Measurements from ENCODE around the gene CDC25A.
"Not testable (repeated sequence)": the region's sequence is repeated elsewhere in the genome, so short reads cannot be mapped to it uniquely, and the experiment has no call there.

The CDC25A gene

DNA sequence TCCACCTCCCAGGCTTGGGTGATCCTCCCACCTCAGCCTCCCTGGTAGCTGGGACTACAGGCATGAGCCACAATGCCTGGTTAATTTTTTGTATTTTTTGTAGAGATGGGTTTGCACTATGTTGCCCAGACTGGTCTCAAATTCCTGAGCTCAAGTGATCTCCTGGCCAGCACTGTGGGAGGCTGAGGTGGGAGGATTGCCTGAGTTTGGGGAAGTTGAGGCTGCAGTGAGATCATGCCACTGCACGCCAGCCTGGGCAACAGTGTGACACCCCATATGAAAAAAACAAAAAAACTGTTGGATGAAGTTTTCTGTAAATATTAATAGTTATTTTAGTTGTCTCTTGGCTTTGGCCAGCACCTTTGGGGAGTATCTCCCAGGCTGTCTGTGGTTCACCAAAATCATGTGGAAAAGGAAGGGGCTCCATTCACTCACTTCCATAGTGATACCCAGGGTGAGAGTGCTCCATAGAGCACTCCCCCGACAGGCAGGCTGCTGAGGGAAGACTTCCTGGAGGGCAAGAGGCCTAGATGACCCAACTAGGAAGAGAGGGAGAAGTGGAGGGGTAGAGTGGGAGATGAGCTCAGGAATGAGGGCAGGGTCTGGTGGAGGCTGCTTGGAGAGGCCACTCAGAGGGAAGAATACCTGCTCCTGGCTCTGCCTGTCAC is 47.1 kb downstream of the CDC25A start:
- no peak for FAIRE-seq

DNA sequence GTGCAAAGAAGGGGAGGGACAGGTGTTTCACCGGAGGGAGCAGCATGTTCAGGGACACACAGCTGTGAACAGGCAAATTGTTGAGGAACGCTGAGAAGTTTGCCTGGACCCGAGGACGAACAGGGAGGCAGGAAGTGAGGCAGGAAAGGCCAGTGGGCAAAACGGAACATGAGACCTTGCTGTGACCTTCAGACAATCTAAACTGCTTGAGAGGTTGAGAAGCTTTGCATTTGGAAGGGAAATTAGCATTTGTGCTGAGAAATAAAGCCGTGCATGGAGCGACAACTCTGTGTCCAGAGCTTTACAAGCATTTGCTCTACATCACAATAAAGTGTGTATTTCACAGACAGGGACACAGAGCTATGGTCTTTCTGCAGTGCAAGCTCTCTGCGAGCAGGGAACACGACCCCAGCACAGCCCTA is 47.9 kb downstream of the CDC25A start:
- no peak for FAIRE-seq

DNA sequence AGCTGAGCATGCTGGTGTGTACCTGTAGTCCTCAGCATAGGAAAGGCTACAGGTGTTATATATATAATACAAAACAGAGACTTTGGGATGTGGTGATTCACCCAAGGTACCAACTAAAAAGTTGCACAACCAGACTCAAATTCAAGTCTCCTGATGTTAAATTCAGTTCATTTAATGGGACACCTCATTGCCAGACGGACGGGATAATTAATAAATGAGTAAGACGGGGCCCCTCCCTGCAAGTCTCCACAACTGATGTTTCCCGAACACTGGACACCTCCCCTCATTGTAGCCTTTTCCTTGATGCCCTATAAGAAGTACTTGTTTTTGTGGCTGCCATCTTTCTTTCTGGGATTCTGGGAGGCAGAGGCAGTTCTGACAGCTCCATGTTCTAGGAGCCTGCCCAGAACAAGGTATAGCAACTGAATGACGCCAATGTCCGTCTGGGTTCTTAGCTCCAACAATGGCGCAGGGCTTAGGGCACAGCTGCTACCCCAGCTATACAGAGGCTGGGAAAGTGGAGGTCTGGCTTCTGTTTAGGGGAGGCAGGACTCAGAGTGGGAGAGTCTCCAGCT is 50.7 kb downstream of the CDC25A start:
- no peak for FAIRE-seq

DNA sequence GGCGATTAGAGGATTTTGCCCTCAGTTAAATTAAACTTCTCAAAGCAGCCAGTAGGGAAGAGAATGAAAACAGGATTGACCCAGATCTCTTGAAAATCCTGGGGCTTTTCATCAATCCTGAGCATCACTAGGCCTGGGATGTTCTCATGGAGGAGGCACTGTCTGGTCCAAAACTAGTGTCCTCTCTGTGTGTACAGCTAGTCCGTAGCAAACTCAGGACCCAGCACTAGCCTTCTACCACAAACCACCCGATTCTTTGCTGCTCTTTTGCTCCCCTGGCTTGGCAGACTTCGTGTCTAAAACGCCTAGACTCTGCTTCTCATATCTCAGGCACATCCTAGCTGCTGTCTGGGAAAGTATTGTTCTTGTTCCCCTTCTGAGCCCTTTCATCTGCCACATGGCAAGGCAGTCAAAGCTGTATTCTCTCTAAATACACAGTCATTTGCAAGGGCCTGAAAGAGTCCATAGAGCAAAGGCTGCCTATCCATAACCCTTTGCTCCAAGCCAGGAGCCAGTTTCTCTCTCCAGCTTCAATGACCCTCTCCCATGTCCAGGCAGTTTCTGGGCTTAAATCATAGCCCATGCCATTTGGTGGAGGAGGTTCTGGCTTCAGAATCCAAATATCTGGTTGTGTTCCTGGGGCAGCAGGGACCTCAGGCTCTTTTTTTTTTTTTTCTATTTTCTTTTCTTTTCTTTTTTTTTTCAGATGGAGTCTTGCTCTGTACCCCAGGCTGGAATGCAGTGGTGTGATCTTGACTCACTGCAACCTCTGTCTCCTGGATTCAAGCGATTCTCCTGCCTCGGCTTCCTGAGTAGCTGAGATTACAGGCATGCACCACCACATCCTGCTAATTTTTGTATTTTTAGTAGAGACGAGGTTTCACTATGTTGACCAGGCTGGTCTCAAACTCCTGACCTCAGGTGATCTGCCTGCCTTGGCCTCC is 52.4 kb downstream of the CDC25A start:
- no peak for FAIRE-seq

DNA sequence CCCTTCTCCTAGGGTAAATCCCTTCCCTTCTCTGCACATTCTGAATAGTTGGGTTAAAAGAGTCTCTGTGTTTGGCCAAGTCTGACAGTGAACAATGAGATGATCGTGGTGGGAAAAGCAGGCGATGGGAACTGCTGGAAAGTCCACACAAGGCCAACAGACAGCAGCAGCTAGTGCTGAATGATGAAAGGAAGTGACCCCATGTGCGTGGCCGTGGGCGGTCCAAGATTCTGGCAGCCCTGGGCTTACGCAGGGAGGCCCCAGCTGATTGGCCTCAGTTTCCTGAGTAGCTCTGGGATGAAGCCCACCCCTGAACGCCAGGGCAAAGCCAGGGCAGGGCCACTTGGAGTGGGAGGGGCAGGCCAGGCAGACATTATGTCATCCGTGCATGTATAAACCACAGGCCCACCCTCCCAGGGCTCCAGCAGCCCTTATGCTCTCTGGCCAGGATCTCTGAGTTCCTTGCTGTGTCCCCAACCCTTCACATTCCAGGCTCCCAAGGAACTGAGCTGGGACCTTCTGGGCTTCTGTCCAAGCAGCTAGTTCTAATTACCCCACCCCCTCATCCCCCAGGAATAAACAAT is 57.8 kb downstream of the CDC25A start:
- no peak for FAIRE-seq

DNA sequence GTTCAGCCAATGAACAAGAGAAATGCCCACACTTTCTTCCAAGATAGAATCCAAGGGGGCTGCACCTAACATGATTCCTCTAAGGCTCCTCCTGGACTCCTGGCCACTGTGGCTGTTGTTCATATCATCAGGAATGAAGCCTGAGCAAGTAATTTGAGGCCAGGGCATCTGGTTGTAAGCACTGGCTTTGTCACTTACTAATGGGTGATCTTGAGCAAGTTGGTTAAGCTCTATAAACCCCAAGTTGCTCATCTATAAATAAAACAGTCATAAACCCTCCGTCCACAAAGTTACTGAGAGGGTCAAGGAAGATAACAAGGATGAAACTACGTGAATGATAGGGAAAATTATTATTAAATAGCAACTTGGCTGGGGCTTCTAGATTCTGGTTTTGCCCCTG is 58.3 kb downstream of the CDC25A start:
- FAIRE-seq, result no peak

DNA sequence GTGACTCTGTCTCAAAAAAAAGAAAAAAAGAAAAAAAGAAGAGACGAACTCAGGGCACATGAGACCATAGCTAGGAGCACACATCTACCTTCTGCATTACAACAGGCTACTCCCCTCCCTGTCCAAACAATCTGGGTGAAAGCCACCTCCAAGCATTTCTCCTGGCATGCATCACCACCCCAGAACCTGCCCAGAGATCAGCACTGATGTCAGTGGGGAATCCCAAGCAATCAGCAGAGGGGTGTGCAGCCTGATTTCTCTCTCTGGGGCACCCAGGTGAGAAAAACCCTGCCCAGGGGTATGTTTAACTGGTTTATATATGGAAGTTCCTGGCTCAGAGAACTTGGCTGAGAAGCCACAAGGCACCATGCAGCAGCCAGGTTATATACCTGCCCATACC is 59.4 kb downstream of the CDC25A start:
- no peak for FAIRE-seq

DNA sequence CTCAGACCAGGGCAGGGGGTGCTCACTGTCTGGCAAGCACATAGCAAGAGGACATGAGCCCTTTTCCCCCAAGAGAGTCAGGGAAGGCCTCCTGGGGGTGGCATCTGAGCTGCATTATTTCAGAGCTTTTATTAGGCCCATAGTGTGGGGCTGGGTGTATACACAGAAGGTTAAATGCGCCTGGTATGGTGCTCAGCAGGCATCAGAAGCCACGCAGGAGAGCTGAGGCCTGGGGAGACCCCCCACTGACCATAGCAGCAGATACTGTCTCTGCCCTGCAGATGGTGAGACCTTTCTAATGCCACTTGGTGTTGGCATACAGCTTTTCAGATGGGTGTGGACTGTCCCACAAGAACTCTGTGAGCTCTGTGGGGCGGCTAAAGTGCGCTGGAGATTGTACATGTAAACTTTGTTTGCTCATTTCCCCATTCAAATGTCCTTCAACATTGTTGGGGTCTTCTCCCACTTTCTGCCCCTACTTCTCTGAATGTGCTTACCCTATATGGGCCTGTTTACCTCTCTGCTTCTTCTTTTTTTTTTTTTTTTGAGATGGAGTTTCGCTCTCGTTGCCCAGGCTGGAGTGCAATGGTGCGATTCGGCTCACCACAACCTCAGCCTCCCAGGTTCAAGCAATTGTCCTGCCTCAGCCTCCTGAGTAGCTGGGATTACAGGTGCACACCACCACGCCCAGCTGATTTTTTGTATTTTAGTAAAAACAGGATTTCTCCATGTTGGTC is 62.2 kb downstream of the CDC25A start:
- no peak for FAIRE-seq

DNA sequence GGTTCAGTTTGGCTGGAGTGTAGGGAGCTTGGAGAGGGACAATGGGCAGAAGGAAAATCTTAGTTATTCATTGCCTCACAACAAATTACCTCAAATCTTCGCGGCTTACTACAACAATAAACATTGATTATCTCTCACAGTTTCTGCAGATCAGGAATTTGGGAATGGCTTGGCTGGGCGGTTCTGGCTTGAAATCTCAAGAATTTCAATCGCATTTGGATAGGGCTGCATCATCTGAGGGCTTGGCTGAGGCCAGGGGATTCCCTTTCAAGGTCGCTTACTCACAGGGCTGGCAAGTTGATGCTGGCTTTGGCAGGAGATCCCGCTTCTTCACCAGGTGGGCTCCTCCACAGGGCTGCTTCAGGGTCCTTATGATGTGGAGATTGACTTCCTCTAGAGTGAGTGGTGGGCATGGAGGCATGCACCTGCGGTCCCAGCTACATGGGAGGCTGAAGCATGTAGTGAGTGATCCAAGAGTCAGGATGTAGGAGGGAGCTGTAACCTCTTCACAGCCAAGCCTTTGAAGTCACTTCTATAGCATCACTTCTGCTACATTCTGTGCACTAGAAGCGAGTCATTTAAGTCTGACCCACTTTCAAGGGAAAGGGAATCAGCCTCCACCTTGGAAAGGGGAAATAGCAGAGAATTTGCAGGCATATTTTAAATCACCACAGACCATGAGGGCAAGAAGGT is 63.1 kb downstream of the CDC25A start:
- FAIRE-seq, result no peak

DNA sequence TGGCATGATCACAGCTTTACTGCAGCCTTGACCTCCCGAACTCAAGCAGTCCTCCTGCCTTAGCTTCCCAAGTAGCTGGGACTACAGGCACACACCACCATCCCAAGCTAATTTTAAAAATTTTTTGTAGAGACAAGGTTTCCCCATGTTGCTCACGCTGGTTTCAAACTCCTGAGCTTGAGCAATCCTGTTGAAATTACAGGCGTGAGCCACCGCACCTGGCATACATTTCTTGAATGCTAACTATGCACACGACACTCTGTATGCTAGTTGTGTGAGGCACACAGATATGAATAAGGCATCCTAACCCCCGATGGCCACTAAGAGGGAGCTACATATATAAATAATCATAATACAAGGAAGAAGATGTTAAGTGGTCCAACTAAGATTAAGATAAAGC is 64.9 kb downstream of the CDC25A start:
- FAIRE-seq, result no peak

DNA sequence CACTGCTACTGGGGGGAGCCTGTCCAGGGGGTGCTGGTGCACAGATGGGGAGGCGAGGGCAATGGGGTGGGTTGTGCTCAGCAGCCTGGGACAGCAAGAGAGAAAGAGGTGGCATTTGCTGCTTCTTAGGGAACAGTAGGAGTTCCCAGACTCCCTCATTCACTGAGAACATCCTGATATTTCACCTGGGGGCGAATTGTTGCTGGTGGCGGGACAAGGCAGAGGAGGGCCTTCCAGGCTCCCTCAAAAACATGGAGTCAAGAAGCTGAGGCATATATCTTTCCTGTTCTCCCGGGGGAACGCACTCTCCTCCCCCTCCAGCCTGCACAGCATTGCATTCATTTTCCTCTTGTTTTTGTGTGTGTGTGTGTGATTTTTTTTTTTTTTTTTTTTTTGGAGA is 65.7 kb downstream of the CDC25A start:
- no peak for FAIRE-seq

DNA sequence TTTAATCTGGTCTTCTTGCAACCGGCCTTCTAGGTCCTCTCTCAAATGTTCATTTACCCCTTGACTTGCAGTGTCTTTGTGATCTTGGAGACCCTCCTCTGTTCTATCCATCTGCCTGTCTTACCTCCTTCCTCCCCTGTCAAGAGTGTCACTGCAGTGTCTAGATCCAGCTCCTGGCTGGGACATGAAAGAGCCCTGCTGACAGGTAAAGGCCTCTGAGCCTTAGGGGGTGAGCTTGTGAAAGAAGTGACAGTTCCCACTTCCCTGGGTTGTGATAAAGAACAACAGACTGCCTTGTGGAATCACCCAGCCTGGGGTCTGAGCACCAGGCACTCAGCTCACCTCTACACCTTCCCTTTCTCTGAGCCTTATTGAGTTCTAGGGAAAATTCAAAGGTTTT is 68.0 kb downstream of the CDC25A start:
- no peak for FAIRE-seq

DNA sequence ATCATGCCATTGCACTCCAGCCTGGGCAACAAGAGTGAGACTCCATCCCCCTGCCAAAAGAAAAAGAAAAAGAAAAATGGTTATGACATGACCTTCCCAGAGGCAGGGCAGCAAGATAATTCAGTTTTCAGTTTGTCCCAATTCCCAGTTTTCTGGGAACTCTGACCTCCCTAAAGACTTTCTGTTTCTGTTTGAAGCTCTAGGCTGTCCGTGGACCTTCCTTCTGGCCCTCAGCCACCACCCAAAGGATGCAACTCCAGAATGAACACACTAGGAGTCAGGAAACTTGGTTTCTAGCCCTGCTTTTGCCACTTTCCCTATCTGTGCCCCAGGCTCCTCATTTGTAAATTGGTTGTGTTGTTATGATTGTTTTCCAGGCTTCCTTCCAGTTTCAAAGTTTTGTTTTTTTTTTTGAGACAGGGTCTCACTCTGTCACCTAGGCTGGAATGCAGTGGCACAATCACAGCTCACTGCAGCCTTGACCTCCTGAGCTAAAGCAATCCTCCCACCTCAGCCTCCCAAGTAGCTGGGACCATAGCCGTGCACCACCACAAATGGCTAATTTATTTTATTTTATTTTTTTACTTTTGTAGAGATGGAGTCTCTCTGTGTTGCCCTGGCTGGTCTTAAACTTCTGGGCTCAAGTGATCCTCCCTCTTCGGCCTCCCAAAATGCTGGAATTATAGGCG is 68.6 kb downstream of the CDC25A start:
- no peak for FAIRE-seq

DNA sequence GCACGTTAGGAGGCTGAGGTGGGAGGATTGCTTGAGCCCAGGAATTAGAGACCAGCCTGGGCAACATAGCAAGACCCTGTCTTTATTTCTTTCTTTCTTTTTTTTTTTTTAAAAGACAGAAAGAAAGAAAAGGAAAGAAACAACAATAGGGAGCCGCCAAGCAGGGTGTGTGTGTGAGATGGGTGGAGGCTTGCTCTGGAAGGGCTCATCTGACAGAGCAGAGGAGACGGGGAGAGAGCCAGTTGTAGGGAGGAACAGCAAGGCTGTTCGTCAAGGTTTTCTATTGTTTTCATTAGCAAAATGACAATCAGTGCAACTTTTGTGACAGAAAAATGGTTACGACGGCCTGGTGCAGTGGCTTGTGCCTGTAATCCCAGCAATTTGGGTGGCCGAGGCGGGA is 69.3 kb downstream of the CDC25A start:
- FAIRE-seq, result no peak

DNA sequence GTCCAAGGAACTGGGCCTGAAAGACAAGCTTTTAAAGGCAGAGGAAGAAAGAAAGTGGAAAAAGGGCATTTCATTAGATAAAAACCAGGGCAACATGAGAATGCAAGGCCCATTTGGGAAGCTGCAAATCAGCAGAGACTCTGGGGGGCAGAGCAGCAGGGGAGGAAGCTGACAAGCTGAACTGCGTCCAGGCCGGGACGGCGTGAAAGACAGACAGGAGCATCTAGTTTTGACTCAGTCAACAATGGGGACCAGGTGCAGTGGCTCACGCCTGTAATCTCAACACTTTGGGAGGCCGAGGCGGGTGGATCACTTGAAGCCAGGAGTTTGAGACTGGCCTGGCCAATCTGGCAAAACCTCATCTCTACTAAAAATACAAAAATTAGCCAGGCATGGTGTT is 69.9 kb downstream of the CDC25A start:
- no peak for FAIRE-seq

DNA sequence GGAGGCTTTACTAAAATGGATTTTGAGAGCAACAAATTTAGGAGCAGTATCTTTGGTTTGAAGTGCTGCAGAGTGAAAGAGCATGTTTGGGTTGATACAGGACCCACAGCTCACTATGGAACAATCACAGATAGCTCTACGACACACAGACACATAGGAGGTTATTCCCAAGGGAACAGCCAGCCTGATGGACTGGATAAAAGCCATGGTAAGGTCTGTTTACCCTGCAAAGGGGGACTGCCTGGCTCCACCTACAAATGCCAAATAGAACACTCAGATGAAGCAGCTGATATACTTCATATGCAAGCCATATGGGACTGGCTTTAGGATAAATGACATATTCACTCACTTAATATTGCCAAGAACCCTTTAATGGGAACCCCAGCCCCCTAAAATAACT is 75.4 kb downstream of the CDC25A start:
- no peak for FAIRE-seq

DNA sequence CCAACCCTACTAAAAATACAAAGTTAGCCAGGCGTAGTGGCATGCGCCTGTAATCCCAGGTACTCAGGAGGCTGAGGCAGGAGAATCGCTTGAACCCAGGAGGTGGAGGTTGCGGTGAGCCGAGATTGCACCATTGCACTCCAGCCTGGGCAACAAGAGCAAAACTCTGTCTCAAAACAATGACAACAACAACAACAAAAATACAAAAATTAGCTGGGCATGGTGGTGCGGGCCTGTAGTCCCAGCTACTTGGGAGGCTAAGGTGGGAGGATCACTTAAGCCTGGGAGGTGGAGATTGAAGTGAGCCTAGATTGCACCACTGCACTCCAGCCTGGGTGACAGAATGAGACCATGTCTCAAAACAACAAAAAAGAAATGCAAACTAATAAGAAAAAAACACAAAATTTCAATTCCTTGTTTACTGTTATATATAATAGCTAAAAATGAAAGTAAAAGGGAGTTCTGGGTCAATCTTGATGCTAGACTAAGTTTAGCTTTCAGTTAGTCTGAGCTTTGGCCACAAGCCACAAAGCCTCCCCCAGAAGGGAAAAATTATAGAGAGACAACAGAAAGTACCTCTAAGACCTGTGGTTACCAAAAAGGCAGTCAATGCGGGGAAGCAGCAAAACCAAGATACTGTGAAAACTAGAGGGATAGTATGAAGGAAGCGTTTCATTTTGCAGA is 76.0 kb downstream of the CDC25A start:
- not testable (repeated sequence) for FAIRE-seq

DNA sequence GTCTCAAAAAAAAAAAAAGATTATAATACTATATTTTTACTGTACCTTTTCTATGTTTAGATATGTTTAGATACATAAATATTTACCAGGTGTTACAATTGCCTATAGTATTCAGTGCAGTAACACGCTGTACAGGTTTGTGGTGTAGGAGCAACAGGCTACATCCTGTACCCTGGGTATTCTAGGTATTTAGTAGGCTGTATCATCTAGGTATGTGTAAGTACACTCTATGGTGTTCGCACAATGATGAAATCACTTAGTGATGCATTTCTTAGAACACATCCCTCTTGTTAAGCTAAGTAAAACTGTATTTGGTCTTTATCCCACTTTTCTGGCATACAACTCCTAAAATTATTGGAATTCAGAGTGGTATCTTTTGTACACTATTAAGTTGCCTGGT is 77.8 kb downstream of the CDC25A start:
- no peak for FAIRE-seq

DNA sequence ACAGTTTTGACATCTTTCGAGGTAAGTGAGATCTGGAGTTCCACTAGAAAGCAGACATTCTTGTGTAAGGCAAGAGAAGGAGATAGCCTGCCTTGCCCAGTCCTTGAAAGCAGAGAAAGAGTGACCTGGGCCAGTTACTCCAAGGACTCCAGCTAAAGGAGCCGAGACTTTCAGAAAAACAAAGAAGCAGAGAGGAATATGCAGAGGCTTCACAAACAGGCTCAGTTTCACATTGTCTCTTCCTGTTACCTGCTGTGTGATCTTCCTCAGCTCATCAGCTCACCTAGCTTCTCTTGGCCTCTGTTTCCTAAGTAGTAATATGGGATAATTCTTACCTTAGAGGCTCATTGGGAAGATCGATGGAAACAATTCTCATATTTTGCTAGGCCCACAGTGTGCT is 81.0 kb downstream of the CDC25A start:
- no peak for FAIRE-seq

All from colon (tissue), 2 donors.